ENCODE results near the gene RARG.
A peak's percentile ranks its signal among the peaks of the same experiment; 100 is the strongest.
"Not testable (repeated sequence)": the region's sequence is repeated elsewhere in the genome, so short reads cannot be mapped to it uniquely, and the experiment has no call there.

The RARG gene

DNA sequence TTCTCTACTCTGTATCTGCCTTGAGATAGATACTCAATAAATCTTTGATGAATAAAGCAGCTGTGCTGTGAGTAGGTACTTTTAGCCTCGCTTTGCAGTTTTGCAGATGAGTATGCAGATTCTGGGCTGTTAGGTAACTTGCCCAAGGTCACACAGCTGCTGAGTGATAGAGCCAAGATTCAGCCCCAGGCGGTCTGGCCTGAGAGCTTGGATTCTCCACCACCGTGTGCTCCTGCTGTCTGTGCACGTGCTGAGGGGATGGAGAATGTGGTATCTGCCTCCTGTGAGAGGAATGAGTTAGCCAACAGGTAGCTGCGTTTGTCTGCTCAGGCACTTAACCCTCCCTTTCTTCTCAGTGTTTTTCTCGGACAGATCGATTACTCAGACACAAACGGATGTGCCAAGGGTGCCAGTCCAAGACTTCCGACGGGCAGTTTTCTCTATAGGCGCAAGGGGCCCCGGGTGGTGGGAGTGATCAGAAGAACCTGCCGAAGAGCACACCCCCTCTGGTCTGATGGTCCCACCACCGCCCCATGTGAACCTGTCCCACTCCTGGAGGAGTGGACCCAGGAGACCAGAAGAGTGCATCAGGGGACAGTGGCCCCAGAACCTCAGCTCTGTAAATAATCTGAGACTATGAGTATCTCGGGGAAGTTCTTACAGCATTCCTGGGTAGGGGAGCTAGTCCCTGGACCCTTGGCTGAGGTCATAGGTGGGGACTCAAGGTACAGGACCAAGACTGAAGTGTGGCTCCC, 44.7 kb downstream of the RARG start:
- TF ChIP-seq POLR2AphosphoS5 (IDR thresholded peaks at IDR 0.05; ENCODE audit: low read depth, low read length), result peak; percentile 47; the same call in 1 of the 2 replicates
- no peak for TF ChIP-seq TAF1 (IDR thresholded peaks at IDR 0.05; ENCODE audit: low read depth, low read length)
- no peak for FAIRE-seq
- no peak for DNase-seq (ENCODE audit: insufficient read length, low spot score)

DNA sequence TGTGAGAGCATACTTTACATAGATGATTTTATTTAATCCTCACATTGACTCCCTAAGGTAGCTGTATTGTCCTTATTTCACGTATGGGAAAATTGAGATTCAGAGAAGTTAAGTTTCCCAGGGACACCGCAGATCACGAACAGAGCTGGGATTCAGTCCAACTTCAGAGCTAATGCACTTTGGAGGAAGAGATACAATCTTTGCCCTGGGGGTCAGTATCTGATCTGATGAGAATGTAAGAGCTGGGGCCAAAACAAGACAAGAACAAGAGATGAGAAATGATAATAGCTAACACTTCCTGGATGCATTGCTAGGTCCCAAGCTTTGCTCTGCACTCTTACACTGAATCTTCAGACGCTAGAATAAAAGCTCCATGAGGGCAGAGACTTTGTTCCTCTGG, 45.3 kb downstream of the RARG start:
- no peak for FAIRE-seq

DNA sequence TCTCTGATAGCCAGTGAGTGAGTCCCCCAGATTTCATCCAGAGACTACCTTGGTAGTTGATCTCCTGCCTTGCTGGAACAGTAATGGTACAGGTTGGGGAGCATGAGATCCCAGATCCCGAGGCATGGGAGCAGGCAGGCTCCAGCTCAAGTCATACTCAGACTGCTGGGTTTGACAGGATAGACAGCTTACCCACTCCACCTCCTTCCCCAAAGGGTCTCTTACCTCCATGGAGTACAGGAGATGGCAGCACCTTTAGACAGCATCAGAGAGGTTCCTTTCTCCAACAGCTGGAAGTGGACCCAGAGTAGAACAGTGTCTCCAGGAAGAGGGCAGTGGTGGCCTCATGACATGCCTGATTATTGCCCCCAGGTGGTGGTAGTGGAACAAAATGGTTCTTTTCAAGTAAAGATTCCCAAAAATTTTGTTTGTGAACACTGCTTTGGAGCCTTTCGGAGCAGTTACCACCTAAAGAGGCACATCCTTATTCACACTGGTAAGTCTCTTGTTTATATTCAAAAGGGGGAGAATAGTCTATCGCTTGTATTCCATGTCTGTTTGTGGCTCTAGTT, 46.3 kb downstream of the RARG start:
- FAIRE-seq, result no peak
- DNase-seq (ENCODE audit: insufficient read length, low spot score), result no peak
- TF ChIP-seq PAX5 (IDR thresholded peaks at IDR 0.05; ENCODE audit: insufficient read depth, low read length, severe bottlenecking) (no peak), POLR2A (IDR thresholded peaks at IDR 0.05; ENCODE audit: low read depth, low read length) (no peak), POU2F2 (IDR thresholded peaks at IDR 0.05; ENCODE audit: low read depth, low read length) (no peak), POLR2AphosphoS5 (IDR thresholded peaks at IDR 0.05; ENCODE audit: low read depth, low read length) (no peak), TAF1 (IDR thresholded peaks at IDR 0.05; ENCODE audit: low read depth, low read length) (no peak), SPI1 (IDR thresholded peaks at IDR 0.05; ENCODE audit: low read depth, low read length) (no peak)

More for the DNA sequence above, 45.3 kb downstream of the RARG start:
- no peak for DNase-seq (ENCODE audit: insufficient read length, low spot score)
- no peak for TF ChIP-seq POLR2AphosphoS5 (IDR thresholded peaks at IDR 0.05; ENCODE audit: low read depth, low read length)

DNA sequence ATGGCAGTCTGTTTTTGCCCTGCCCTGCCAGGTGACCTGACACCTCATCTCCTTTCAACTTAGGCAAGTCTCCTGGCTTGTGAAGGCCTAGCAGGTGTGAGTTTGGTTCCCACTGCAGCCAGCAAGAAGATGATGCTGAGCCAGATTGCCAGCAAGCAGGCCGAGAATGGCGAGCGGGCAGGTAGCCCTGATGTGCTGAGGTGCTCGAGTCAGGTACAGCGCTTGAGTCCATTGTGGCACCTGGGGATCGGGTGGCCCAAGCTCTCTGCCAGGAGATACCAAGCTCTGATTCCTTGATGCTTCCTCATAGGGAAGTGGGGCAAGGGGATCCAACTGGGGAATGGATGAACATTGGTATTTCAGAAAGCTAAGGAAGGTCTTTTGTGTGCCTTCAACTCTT, 47.2 kb downstream of the RARG start:
- DNase-seq (ENCODE audit: insufficient read length, low spot score), result no peak
- no peak for FAIRE-seq

DNA sequence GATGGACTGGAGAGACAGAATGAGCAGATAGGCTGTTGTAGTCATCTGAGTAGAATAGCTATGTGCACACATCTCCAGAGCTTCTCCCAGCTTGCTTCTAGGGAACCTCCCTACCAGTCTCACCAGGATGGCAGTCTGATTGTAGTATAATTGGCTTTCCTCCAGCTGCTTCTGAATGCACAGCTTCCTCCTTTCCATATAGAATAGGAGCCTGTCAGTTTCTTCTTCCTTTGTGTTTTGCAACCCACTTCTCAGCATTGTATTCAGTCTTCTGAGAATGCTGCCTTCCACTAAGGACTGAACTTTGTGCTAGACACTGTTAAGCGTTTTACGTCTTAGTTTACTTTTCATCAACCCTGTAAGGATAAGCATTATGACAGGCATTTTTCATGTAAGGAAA, 49.1 kb downstream of the RARG start:
- TF ChIP-seq SPI1 (IDR thresholded peaks at IDR 0.05; ENCODE audit: low read depth, low read length) (no peak), TAF1 (IDR thresholded peaks at IDR 0.05; ENCODE audit: low read depth, low read length) (no peak), POLR2A (IDR thresholded peaks at IDR 0.05; ENCODE audit: low read depth, low read length) (no peak), POU2F2 (IDR thresholded peaks at IDR 0.05; ENCODE audit: low read depth, low read length) (no peak), POLR2AphosphoS5 (IDR thresholded peaks at IDR 0.05; ENCODE audit: low read depth, low read length) (no peak), PAX5 (IDR thresholded peaks at IDR 0.05; ENCODE audit: insufficient read depth, low read length, severe bottlenecking) (no peak)
- no peak for FAIRE-seq
- no peak for DNase-seq (ENCODE audit: insufficient read length, low spot score)

More for the DNA sequence above, 47.2 kb downstream of the RARG start:
- TF ChIP-seq SPI1 (IDR thresholded peaks at IDR 0.05; ENCODE audit: low read depth, low read length), result no peak
- TF ChIP-seq POLR2AphosphoS5 (IDR thresholded peaks at IDR 0.05; ENCODE audit: low read depth, low read length), result no peak
- no peak for TF ChIP-seq POLR2A (IDR thresholded peaks at IDR 0.05; ENCODE audit: low read depth, low read length)
- TF ChIP-seq POU2F2 (IDR thresholded peaks at IDR 0.05; ENCODE audit: low read depth, low read length), result no peak
- TF ChIP-seq PAX5 (IDR thresholded peaks at IDR 0.05; ENCODE audit: insufficient read depth, low read length, severe bottlenecking), result no peak
- TF ChIP-seq TAF1 (IDR thresholded peaks at IDR 0.05; ENCODE audit: low read depth, low read length), result no peak

DNA sequence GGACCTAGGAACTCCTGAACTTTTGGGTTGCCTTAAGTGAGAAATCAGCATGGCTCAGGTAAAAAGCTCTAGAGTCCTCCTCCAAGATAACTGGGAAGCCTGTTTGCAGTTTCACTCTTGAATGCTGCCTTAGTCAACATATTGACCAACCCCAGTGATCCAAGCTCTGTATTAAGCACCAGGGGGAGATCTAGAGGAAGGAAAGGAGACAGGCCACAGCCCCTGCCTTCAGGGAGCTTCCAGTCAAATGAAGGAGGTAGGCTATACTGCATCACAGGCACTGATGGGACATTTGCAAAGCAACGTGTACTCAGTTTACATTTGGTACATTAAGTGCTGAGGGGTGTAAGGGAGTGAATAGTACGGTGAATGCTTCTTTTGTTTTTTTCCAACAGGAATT, 50.1 kb downstream of the RARG start:
- DNase-seq (ENCODE audit: insufficient read length, low spot score) (no peak), FAIRE-seq (no peak)
- no peak for TF ChIP-seq POLR2A (IDR thresholded peaks at IDR 0.05; ENCODE audit: low read depth, low read length)
- no peak for TF ChIP-seq POU2F2 (IDR thresholded peaks at IDR 0.05; ENCODE audit: low read depth, low read length)

DNA sequence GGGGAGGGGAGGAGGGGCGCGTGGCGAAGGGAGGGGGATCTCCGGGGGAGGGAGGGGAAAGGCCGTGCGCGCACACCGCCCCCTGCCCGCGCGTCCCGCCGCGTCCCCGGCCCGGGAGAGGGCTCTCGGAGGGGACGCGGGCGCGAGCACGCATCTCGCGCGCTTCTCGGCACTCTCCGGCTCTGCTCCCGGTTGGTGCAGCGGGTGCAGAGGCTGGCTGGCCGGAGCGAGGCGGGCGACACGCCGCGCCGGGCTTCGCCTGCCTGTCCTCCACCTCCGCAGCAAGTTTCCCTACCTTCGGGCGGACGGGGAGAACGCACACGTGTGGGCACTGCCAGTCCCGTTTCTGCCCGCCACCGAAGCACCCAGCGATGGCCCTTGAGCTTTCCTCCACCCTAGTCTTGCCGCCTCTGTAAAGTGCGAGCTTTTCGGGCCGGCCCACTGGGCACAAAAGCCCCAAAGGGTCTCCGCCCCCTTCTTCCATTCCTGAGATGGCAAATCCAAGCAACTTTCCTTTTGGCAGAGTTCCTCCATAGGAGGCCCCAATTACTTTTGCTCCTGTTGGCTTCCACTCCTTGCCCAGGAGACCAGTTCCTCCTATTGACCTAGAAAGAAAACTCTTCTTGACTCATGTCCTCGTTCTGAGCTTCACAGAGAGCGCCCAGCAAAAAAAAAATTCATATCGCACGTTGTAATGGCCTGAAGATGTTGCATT, 50.9 kb downstream of the RARG start:
- peak; percentile 93 for DNase-seq (ENCODE audit: insufficient read length, low spot score)
- no peak for FAIRE-seq
- TF ChIP-seq TAF1 (IDR thresholded peaks at IDR 0.05; ENCODE audit: low read depth, low read length), result 0 out of 2 replicates have a peak, but pooled peaks have one; percentile 17
- TF ChIP-seq POLR2A (IDR thresholded peaks at IDR 0.05; ENCODE audit: low read depth, low read length), result no peak

DNA sequence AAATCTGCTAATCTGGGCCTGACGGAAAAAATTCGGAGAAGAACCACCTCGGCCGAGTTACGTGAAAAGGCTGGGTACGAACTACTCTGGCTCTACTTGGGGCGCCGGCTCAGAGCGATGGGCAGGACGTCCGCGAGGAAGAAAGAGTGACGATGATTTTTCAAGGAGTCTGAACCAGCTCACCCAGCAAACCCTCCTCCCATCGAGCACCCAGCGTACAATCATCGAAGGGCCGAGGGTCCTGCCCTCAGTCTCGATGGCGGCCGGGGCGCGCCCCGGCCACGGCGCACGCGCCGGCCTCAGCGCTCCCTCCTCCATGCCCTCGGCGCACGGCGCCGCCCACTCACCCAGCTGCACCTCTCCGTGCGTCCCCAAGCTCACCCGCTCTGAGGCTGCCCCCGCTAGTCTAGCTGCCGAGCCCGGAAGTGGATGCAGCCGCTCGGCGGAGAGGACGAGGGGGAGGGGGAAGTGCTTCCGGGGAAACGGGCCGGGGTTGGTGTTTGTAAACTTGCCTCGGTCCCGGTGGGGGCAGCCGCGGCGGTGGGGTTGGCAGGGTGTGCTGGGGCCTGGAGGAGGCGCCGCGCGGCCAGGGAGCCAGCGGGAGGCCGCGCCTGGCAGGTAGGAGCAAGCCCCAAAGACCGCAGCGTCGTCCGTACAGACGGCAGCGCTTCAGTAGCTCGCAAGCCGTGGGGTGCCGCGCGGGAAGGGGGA, 51.6 kb downstream of the RARG start, which contains the start of the genes CSAD and ZNF740:
Gene CSAD, minus strand, starts transcription at position 706 of the 711 bp plus-strand sequence. CDS start 7,455 bp downstream, outside the sequence.
Gene ZNF740, plus strand, starts transcription at position 503 of the 711 bp plus-strand sequence. CDS start 1,262 bp downstream, outside the sequence.
- peak; percentile 99 for DNase-seq (ENCODE audit: insufficient read length, low spot score)
- peak; percentile 61 for TF ChIP-seq POLR2AphosphoS5 (IDR thresholded peaks at IDR 0.05; ENCODE audit: low read depth, low read length)
- TF ChIP-seq PAX5 (IDR thresholded peaks at IDR 0.05; ENCODE audit: insufficient read depth, low read length, severe bottlenecking), result peak; percentile 15
- peak; percentile 49 for TF ChIP-seq SPI1 (IDR thresholded peaks at IDR 0.05; ENCODE audit: low read depth, low read length)
- peak; percentile 31; the same call in 1 of the 2 replicates for TF ChIP-seq POU2F2 (IDR thresholded peaks at IDR 0.05; ENCODE audit: low read depth, low read length)
- TF ChIP-seq TAF1 (IDR thresholded peaks at IDR 0.05; ENCODE audit: low read depth, low read length), result peak; percentile 68; the same call in 1 of the 2 replicates
- TF ChIP-seq POLR2A (IDR thresholded peaks at IDR 0.05; ENCODE audit: low read depth, low read length), result peak; percentile 93
- FAIRE-seq, result peak; percentile 98

DNA sequence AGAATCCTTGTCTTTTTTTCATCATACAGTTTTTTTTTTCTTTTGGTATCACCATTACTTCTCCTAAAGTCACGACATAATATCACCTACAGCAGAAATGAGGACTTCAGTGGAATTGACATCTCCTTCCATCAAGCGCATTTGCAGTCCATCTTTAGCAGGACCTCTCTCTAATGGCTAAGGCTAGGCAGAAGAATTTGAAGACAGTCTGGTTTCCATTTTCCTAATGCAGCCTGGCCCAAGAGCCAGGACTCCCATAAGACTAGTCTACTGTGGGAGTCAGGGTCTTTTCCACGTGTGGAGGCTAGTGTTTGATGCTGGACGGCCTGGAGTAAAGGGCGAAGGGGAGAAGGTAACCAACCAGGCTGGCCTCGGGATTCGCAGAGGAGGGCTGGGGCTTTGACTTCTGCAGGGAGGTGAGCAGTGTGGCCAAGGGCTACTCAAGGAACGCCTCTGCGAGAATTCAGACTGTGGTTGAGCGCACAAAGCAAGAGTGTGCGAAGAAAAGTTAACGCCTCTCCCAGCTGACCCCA, 52.3 kb downstream of the RARG start:
- TF ChIP-seq SPI1 (IDR thresholded peaks at IDR 0.05; ENCODE audit: low read depth, low read length), result no peak
- TF ChIP-seq TAF1 (IDR thresholded peaks at IDR 0.05; ENCODE audit: low read depth, low read length), result no peak
- no peak for TF ChIP-seq PAX5 (IDR thresholded peaks at IDR 0.05; ENCODE audit: insufficient read depth, low read length, severe bottlenecking)
- TF ChIP-seq POLR2AphosphoS5 (IDR thresholded peaks at IDR 0.05; ENCODE audit: low read depth, low read length), result no peak
- TF ChIP-seq POLR2A (IDR thresholded peaks at IDR 0.05; ENCODE audit: low read depth, low read length), result no peak
- TF ChIP-seq POU2F2 (IDR thresholded peaks at IDR 0.05; ENCODE audit: low read depth, low read length), result no peak
- FAIRE-seq, result no peak
- DNase-seq (ENCODE audit: insufficient read length, low spot score), result no peak

DNA sequence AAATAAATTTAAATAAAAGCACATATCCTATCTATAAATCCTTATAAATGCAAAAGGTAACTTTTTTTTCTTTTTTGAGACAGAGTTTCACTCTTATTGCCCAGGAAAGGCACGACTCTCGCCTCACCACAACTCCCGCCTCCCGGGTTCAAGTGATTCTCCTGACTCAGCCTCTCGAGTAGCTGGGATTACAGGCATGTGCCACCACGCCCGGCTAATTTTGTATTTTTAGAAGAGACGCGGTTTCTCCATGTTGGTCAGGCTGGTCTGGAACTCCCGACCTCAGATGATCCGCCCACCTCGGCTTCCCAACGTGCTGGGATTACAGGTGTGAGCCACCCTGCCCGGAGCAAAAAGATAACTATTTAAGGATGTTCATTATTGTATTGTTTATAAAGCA, 53.2 kb downstream of the RARG start:
- DNase-seq (ENCODE audit: insufficient read length, low spot score); FAIRE-seq: not testable (repeated sequence)

DNA sequence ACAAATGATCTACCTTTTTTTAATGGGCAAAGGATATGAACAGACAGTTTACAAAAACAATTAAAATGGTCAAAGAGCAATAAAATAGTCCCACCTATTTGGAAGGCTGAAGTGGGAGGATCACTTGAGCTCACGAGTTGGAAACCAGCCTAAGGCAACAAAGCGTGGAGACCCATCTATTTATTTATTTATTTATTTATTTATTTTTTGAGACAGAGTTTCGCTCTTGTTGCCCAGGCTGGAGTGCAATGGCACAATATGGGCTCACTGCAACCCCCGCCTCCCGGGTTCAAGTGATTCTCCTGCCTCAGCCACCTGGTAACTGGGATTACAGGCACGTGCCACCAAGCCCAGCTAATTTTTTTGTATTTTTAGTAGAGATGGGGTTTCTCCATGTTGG, 54.6 kb downstream of the RARG start:
- FAIRE-seq, result not testable (repeated sequence)

More for the DNA sequence above, 54.6 kb downstream of the RARG start:
- DNase-seq (ENCODE audit: insufficient read length, low spot score), result not testable (repeated sequence)

Measured in GM12891 (cell line).